Urinary bladder (tissue), 2 donors: ENCODE results near the gene NDC1. TPM values are rescaled to one million over a fixed set of nuclear protein-coding genes. Genes with fewer than 3 reads are reported as not detected.

Experiments
- polyA plus RNA-seq: library from polyadenylated mRNA; stranded (reverse); fragments of 200-250 nt; gene quantifications from one replicate; pipeline ENCODE4 v1.2.3, GENCODE V29; 2013
- small RNA-seq: library from RNA; depleted of rRNA; stranded (forward); fragments of <200 nt; gene quantifications from one replicate; pipeline ENCODE3, GENCODE V24; 2014
- total RNA-seq: library from RNA; depleted of rRNA; stranded (reverse); fragments of >200 nt; gene quantifications from one replicate; pipeline ENCODE4 v1.2.3, GENCODE V29; 2014
- donor health status: healthy.

NDC1 gene
- total and polyA plus RNA-seq, 2 donors: 6.6 to 28.7 TPM

Small RNA genes lying within 50 kb of the gene (small RNA-seq; reads per million reads assigned to genes)
- gene AL049745.1: not detected
- not detected for gene RF00418

Other genes with a start within 250 kb of the NDC1 start
- gene GLIS1, start 99.1 kb downstream of the NDC1 start, total RNA-seq: 0.42 TPM
- gene GLIS1, start 99.1 kb downstream of the NDC1 start, polyA plus RNA-seq: 2.0 TPM
- 18.1 TPM for gene YIPF1, start 51.5 kb upstream of the NDC1 start, total RNA-seq
- gene YIPF1, start 51.5 kb upstream of the NDC1 start, polyA plus RNA-seq: 24.8 TPM
- not detected for gene DIO1, start 55.9 kb upstream of the NDC1 start, total RNA-seq
- gene DIO1, start 55.9 kb upstream of the NDC1 start, polyA plus RNA-seq: 0.08 TPM
- 63.7 TPM for gene IFT25, start 107.4 kb upstream of the NDC1 start, total RNA-seq
- gene IFT25, start 107.4 kb upstream of the NDC1 start, polyA plus RNA-seq: 24.0 TPM
- 17.3 TPM for gene LRRC42, start 108.1 kb upstream of the NDC1 start, total RNA-seq
- 19.3 TPM for gene LRRC42, start 108.1 kb upstream of the NDC1 start, polyA plus RNA-seq
- gene LDLRAD1, start 179.9 kb upstream of the NDC1 start, total RNA-seq: not detected
- not detected for gene LDLRAD1, start 179.9 kb upstream of the NDC1 start, polyA plus RNA-seq
- 276 TPM for gene TMEM59, start 214.9 kb upstream of the NDC1 start, total RNA-seq
- 398 TPM for gene TMEM59, start 214.9 kb upstream of the NDC1 start, polyA plus RNA-seq
- 7.6 TPM for gene TCEANC2, start 215.3 kb upstream of the NDC1 start, total RNA-seq
- gene TCEANC2, start 215.3 kb upstream of the NDC1 start, polyA plus RNA-seq: 3.4 TPM